ENCODE data around the gene DDN. TPM values are rescaled to one million over a fixed set of nuclear protein-coding genes. Genes with fewer than 3 reads are reported as not detected.
A peak's percentile ranks its signal among the peaks of the same experiment; 100 is the strongest.

DDN gene
- polyA plus RNA-seq, 12 donors: 5.7 to 36.6 (median 17.4) TPM; not detected in 1

DNA sequence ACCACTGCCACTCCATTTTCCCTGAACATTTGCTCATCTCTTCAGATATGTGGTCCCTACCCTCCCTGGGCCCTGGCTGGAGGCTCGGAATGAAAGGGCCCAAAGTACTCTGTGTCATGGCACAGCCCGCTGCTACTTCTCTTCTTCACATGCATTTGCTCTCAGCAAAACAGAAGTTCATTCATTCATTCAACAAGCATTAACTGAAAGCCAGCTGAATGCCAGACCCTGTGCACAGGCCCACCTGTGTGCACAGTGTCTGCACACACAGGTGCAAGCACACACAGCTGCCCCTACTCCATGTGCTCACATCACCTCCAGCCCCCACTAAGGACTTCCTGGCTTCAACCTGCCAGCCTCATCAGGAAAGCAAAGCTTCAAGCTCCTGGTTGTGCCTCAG lies 13.3 kb downstream of the DDN start:
- DNase-seq: no peak

GRCh38 chr12:48985475-48985897 lies 13.7 kb downstream of the DDN start:
- no peak for DNase-seq

GRCh38 chr12:48982397-48983080 lies 16.6 kb downstream of the DDN start:
- DNase-seq: no peak

DNA sequence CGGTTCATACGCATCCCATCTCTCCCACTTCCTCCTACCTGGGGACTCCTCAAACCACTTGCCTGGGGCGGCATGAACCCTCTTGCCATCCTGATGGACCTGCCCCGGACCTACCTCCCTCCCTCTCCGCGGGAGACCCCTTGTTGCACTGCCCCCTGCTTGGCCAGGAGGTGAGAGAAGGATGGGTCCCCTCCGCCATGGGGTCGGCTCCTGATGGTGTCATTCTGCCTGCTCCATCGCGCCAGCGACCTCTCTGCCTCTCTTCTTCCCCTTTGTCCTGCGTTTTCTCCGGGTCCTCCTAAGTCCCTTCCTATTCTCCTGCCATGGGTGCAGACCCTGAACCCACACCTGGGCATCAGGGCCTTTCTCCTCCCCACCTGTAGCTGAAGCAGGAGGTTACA lies 17.4 kb downstream of the DDN start:
- no peak for DNase-seq

- DNase-seq: no peak
Observed at GRCh38 chr12:48980953-48981756, 18.0 kb downstream of the DDN start.

GRCh38 chr12:48980389-48980952 lies 18.7 kb downstream of the DDN start:
- no peak for DNase-seq

GRCh38 chr12:48979602-48980388 lies 19.4 kb downstream of the DDN start:
- DNase-seq: peak; percentile 53

- DNase-seq: no peak
Observed at GRCh38 chr12:48978741-48979601, 20.2 kb downstream of the DDN start.

- DNase-seq: no peak
Observed at GRCh38 chr12:48978291-48978740, 20.9 kb downstream of the DDN start, which contains the start of gene WNT1. Gene WNT1 (plus strand): TSS chr12:48978322. CDS start chr12:48978651, 329 bp downstream.

DNA sequence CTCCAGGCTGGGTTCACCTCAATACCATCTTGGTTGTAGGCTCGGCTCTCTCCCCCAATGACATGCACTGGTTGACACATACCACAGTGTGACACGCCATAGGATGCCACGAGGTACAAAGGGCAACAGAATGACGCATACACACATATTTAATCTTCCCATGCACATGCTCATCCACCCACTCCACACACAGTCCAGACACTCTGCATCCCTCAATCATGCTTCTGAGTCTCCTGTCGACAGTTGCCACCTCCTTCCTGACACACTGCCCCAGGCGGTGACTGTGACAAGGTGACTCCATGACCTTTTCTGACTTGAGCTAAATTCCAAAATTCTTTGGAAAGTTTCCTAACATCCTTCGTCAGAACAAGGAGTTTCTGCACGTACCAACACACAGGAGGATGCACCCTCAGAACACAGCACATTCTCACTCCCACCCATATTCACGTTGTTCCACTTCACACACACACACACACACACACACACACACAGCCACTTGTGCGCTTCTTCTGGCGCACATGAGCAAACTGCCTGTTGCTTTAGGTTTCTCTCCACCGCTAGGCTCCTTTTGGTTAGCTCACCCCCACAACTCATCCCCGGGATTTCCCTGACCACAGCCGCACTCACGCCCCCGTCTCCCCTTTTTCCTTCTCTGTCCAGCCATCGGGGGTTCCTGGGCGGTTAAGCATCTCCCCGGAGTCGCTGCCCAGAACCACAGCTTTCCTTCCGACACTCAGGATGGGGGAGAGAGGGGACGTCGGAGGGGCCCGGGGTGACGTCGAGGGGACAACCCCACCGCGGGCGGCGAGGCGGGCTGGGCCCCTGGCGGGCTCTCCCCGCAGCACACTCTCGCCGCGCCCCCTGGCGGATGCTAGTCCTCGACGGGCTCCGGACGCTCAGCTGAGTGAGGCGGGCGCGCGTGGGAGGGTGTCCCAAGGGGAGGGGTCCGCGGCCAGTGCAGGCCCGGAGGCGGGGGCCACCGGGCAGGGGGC lies 21.6 kb downstream of the DDN start:
- DNase-seq: peak; percentile 49

DNA sequence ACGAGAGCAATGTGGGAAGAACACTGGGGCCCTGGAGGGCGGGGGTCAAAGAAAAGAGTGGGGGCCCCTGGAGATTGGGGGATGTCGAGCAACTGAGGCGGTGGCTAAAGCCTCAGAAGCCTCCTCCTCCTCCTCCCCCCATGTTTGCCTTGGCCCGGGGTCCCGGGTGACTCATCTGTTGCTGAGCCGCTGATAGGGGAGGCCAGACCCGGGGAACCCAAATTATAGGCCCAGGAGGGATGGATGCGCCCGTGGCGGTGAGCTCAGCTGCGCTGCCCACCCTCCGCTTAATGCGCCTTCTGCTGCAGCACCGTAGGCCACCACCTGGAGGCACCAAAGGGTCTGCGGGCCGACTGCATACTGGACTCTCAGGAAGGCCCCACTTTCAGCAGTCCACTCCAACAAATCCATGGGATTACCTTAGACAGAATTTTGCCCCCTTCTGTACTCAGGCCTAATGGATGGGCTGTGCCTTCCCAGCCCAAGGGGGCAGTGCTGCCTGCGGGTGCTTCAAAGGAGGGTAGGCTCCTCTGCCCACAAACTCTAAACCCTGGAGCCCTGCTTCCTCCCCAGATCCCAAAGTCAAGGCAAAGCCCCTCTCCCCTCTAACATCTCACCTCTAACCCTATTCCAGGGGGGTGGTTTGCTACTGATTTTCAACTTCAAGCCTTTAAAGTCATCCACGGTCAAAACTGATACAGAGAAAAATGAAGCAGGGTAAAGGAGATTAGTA lies 25.1 kb downstream of the DDN start:
- no peak for DNase-seq

- DNase-seq: no peak
Observed at GRCh38 chr12:48973531-48973930, 25.6 kb downstream of the DDN start.

- DNase-seq: no peak
Observed at GRCh38 chr12:48972952-48973483, 26.2 kb downstream of the DDN start.

DNA sequence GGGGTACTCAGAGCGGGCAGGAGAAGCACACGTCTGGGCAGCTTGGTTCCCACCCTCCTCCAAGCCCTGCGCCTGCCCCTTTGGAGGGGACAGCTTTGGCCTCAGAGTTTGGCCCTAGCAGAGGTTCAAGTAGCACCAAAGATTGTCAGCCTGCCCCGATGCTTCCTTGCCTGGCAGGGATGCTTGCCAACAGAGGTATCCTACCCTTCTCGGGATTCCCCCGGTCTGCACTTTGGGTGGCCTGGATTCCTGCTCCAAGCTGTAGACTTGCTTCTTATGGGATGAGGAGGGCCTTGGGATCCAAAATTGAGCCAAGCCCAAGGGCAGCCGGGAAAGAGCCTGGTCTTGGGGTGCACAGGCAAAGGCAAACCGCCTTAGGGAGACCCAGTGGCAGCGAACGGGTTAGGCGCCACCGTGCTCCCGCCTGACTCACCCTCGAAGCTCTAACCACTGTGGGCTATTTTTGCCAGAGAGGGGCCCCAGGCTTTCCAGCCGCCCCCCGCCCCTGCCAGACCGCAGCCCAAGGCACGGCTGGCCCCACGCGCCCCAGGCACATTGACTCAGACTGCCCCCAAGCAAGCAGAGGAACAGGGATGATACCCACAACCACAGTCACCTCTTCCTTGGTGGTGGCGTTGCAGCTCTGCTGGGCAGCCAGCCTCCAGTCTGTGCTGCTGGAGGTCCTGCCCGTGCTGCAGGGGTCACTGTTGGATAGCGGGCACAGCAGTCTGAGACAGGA lies 26.8 kb downstream of the DDN start:
- no peak for DNase-seq

DNA sequence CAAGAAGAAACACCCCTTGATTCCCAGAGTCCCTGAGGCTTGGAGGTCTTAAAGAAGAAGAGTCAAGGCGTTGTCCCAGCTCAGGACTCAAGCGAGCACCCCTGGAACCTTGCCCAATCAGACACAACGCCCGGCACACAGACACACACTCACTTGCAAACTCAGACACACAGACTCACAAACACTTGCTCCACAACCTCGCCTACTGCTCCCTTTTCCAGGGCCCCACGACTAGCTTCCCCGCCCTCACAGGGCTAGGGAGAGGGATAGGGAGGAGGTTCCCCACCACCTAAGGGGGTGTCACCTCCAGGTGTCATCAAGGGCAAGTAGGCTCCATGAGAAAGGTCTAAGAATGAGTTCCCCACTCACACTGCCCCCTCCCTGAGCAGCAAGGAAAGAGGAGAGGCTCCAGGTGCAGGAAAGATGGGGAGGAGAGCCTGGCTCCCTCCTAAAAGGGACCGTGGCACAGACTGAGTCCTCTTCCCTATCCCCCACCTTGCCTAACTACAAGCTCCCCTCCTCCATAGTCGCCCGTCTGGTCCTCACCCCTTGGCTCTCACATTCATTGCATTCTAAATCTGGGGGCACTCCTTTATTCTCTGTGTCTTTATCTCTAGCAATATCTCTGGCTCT lies 28.4 kb downstream of the DDN start:
- no peak for DNase-seq

GRCh38 chr12:48969833-48970701 lies 29.1 kb downstream of the DDN start:
- DNase-seq: no peak

All from muscle of arm (tissue), 12 donors.